Panc1 (cell line): ENCODE data around the gene MYO1B. TPM values are rescaled to one million over a fixed set of nuclear protein-coding genes. Genes with fewer than 3 reads are reported as not detected.

Experiments
- ATAC-seq: fragments of 200-7000 bp; cut with Tn5 transposase; 2 replicates; pipeline ENCODE4 v1.9.1; 2020; ENCODE audit warnings: mild to moderate bottlenecking, moderate library complexity
- BruUV-seq: library from RNA; stranded (reverse); fragments of 400-500 nt; replicated peaks from 2 replicates; lab custom pipeline; 2021; lab: Mats Ljungman, UMichigan
- CTCF ChIA-PET: fragments of 300-600 bp; sonication (Branson Sonifier 250); formaldehyde crosslinking; loops from one replicate; lab custom pipeline; 2022; ENCODE audit warnings: antibody characterized with exemption; lab: Charles Lee
- POLR2A ChIA-PET: fragments of 300-600 bp; sonication (Branson Sonifier 250); formaldehyde crosslinking; loops from one replicate; lab custom pipeline; 2022; ENCODE audit warnings: antibody characterized with exemption; lab: Charles Lee
- DNase-seq: peaks from one replicate; pipeline ENCODE4 v3.0.0-alpha.2; 2010; ENCODE audit warnings: low read depth, low spot score
- H3K27ac ChIP-seq: 2 replicates; pipeline ENCODE4 v1.5.1; 2011; ENCODE audit warnings: mild to moderate bottlenecking, low read length, inconsistent platforms
- H3K27me3 ChIP-seq: fragments of 200-500 bp; sonication (Bioruptor generic); 2 replicates; pipeline ENCODE4 v1.6.0; 2014; ENCODE audit warnings: low read length, inconsistent platforms; ENCODE audit not compliant: control insufficient read depth, insufficient read depth
- H3K36me3 ChIP-seq: fragments of 200-500 bp; sonication (Bioruptor generic); 2 replicates; pipeline ENCODE4 v1.5.1; 2014; ENCODE audit warnings: inconsistent platforms, mild to moderate bottlenecking, low read length, moderate library complexity; ENCODE audit not compliant: control insufficient read depth, insufficient read depth
- H3K4me1 ChIP-seq: 2 replicates; pipeline ENCODE4 v1.5.1; 2011; ENCODE audit warnings: inconsistent platforms, mild to moderate bottlenecking, low read length, moderate library complexity; ENCODE audit not compliant: control insufficient read depth, insufficient read depth
- H3K4me3 ChIP-seq, 2 experiments: 2 replicates each; pipeline ENCODE4 v1.5.1; 2011 to 2012; ENCODE audit warnings: low read depth in 2 of 2, low read length in 2 of 2, mild to moderate bottlenecking in 2 of 2, inconsistent platforms in 1 of 2, moderate library complexity in 1 of 2
- H3K9me3 ChIP-seq: fragments of 200-500 bp; sonication (Bioruptor generic); 2 replicates; pipeline ENCODE4 v1.5.1; 2014; ENCODE audit warnings: low read depth, mild to moderate bottlenecking, inconsistent platforms, low read length, moderate library complexity; ENCODE audit not compliant: control insufficient read depth, insufficient read depth
- CTCF ChIP-seq: fragments of 450-650 bp; IDR thresholded peaks from 2 replicates; pipeline ENCODE4 v1.5.1; 2017; ENCODE audit warnings: mild to moderate bottlenecking
- POLR2AphosphoS5 ChIP-seq: IDR thresholded peaks from 2 replicates; pipeline ENCODE4 v1.6.1; 2012; ENCODE audit warnings: mild to moderate bottlenecking, low read depth, low read length, moderate library complexity
- REST ChIP-seq, 2 experiments: IDR thresholded peaks; 2 replicates each; pipeline ENCODE4 v1.6.1; 2011 to 2012; ENCODE audit warnings: low read depth in 2 of 2, control low read depth in 1 of 2, low read length in 1 of 2, mild to moderate bottlenecking in 1 of 2, moderate library complexity in 1 of 2; ENCODE audit not compliant: insufficient read depth in 1 of 2
- SIN3A ChIP-seq: IDR thresholded peaks from 2 replicates; pipeline ENCODE4 v1.6.1; 2012; ENCODE audit warnings: low read depth, mild to moderate bottlenecking, low read length, moderate library complexity, borderline replicate concordance; ENCODE audit not compliant: insufficient read depth
- TCF7L2 ChIP-seq: IDR thresholded peaks from 2 replicates; pipeline ENCODE4 v1.6.1; 2011; ENCODE audit warnings: mild to moderate bottlenecking, low read depth, low read length, inconsistent platforms
- in situ Hi-C: cut with HindIII; loops from 2 replicates; pipeline ENCODE4 v1.10.0; 2016; ENCODE audit warnings: low sequenced_read_pairs, low pct_unique_long_range_greater_than_20kb
- intact Hi-C: fragments of 100-400 bp; cut with micrococcal nuclease; formaldehyde crosslinking; loops from one replicate; pipeline ENCODE4 v1.10.0; 2022; ENCODE audit not compliant: unreplicated experiment
- total RNA-seq: library from RNA; stranded (reverse); gene quantifications from one replicate; pipeline ENCODE4 v1.2.1, GENCODE V29; 2021; ENCODE audit not compliant: unreplicated experiment

Gene MYO1B
- total RNA-seq, 1 experiment from 2014 or later = 51.5 TPM

GRCh38 chr2:191428141-191428540, 182.9 kb downstream of the MYO1B start:
- no peak for ATAC-seq
- BruUV-seq = no TSS peak
- CTCF ChIA-PET = no interaction called here

GRCh38 chr2:191430476-191430875, 185.3 kb downstream of the MYO1B start:
- DNase-seq (no peak), ATAC-seq (no peak)
- intact Hi-C loops (no loop called here), in situ Hi-C loops (no loop called here)
- Histone ChIP-seq H3K27me3 (no peaks in the 10 kb centered on the region), H3K27ac (no peak overlapping the region), H3K4me3 (no peak overlapping the region), H3K36me3 (no peaks in the 10 kb centered on the region), H3K4me1 (no peaks in the 10 kb centered on the region), H3K9me3 (no peaks in the 10 kb centered on the region)
- POLR2A ChIA-PET = no interaction called here
- TF ChIP-seq POLR2AphosphoS5 (no peak), TCF7L2 (no peak), CTCF (no peak), REST (IDR thresholded peaks at IDR 0.05; ENCODE audit: insufficient read depth in 1 of 2, low read depth in 2 of 2, low read length in 1 of 2) (no peak), SIN3A (no peak)
- CTCF ChIA-PET = no interaction called here
- no TSS peak for BruUV-seq

More at GRCh38 chr2:191428141-191428540, 182.9 kb downstream of the MYO1B start:
- Histone ChIP-seq H3K36me3 (no peaks in the 10 kb centered on the region), H3K9me3 (no peaks in the 10 kb centered on the region), H3K4me1 (no peaks in the 10 kb centered on the region), H3K27ac (no peak overlapping the region), H3K4me3 (no peak overlapping the region), H3K27me3 (no peaks in the 10 kb centered on the region)
- POLR2A ChIA-PET = no interaction called here
- DNase-seq = no peak
- intact Hi-C loops = no loop called here
- in situ Hi-C loops = no loop called here
- no peak for TF ChIP-seq POLR2AphosphoS5
- TF ChIP-seq TCF7L2 = no peak
- no peak for TF ChIP-seq SIN3A
- TF ChIP-seq CTCF = no peak
- no peak for TF ChIP-seq REST (IDR thresholded peaks at IDR 0.05; ENCODE audit: insufficient read depth in 1 of 2, low read depth in 2 of 2, low read length in 1 of 2)
